HG02623 (cell line): ENCODE measurements around the gene RAPGEF1.
A peak's percentile ranks its signal among the peaks of the same experiment; 100 is the strongest.
"Not testable (repeated sequence)": the region's sequence is repeated elsewhere in the genome, so short reads cannot be mapped to it uniquely, and the experiment has no call there.

Experiments
- ATAC-seq: cut with Tn5 transposase; IDR thresholded peaks from one replicate; pipeline ENCODE4 v1.9.1; 2021; ENCODE audit warnings: moderate library complexity; ENCODE audit not compliant: unreplicated experiment

RAPGEF1 gene

DNA sequence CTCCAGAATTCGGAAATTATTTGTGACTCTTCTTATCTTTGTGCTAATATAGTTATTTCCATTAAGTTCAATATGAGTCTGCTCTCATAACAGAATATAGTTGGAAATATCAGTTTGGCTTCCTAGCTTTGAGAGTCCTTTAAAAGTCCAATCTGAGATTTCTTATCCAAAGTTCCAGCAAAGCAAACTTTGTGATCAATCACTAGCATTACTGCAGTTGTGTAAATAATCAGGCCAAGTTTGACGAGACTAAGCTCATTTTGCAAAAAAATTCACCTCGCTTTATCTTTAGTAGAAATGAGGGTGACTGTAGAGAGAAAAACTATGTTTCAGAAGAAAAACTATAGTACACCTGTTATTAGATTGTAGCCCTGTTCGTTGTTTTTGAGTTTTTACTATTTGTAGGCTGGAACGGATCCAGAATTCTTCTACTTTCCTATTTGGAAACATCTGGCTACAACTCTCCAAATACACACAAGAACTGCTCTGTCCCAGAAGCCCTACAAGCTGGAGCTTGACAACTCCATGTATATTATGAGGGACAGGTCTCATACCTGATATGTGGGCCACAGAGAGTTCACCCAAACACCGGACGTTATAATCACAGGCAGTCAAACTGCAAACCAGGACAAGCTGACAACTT is 47.8 kb downstream of the RAPGEF1 start:
- ATAC-seq, result no peak

DNA sequence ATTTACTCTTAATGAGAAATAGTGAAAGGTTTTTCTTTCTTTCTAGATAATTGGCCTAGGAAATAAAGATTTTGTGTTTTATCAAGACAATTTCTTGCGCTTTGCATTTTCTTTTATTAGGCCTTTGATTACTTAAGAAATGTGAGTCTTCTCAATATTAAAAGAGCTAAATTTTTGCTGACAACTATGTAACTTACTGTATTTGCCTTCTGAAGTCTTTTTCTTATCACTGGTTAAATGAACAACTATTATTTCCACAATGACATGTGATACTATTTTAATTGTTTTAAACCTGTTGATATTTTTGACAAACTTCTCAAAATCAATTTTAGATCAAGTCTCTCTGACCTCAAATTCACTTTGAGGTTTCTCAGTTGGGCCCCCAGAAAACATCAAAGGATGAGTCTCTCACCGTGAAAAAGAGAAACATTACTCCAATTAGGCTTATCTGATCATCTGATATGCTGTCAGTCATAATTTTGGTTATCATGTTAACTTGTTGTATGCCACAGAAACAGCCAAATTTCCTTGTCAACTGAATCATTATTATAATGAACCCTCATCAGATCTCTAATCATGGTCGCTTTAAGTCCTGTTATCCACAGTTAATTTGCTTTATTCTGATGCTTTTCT is 48.8 kb downstream of the RAPGEF1 start:
- ATAC-seq, result no peak

DNA sequence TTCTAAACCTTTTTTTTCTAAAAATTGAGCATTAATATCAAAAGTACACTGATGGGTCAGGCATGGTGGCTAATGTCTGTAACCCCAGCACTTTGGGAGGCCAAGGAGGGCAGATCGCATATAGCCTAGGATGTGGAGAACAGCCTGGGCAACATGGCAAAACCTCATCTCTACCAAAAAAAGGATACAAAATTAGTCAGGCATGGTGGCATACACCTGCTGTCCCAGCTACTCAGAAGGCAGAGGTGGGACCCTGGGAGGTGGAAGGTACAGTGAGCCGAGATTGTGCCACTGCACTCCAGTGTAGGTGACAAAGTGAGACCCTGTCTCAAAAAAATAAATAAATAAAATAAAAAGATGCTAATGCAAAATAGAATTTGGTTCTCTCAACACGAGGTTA is 49.4 kb downstream of the RAPGEF1 start:
- ATAC-seq, result no peak

DNA sequence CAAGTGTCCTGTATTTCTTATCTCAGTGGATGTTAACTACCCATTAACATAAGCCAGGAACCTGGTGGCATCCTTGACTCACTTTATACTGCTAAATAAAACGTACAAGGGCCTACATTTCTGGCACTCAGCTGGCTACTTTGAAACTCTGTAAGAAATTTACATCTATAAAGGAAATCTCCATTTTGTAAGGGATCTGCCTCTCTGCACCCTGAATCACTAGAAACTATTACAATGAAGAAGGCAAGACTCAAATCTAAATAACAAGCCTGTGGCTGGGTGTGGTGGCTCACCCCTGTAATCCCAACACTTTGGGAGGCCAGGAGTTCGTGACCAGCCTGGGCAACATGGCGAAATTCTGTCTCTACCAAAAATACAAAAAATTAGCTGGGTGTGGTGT is 51.5 kb downstream of the RAPGEF1 start:
- no peak for ATAC-seq

DNA sequence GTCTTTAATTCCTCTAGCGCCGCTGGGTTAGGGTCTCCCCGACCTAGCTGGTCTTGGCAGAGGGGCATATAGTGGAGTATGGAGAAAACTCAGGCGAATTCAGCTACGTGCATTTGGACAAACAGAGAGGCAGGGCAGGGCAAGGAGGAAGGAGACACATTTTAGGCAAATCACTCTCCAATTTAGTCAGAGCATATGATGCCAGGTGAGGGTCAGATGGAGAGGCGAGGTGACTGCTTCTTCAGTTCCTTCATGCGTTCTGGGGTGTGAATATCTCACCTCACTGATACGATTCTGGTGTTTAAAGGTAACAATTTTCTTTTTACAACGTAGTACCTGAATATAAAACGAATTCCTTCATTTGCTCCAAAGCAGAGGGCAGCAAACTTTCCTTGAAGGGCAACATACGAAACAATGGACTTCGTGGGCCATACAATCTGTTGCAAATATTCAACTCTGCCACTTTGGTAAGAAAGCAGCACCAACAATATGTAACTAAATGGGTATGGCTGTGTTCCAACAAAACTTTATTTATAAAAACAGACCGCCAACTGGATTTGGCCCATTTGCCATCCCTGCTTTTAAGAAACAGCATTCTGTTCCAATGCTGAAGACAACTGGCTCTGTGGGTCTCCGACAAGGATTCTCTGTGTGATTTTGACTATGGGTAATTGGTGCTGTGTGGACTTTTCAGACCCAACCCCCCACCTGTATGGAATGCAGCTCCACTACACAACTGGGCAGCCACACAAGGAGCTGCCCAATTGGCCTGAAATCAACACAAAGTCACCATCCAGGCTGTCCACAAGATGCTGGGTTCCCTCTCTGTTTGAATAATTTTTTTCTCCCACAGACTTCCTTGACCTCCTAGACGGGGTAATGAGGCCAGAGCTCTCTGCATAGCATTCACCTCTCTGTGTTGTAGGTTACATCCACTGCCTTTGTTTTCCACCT is 53.8 kb downstream of the RAPGEF1 start:
- ATAC-seq, result peak; percentile 61

DNA sequence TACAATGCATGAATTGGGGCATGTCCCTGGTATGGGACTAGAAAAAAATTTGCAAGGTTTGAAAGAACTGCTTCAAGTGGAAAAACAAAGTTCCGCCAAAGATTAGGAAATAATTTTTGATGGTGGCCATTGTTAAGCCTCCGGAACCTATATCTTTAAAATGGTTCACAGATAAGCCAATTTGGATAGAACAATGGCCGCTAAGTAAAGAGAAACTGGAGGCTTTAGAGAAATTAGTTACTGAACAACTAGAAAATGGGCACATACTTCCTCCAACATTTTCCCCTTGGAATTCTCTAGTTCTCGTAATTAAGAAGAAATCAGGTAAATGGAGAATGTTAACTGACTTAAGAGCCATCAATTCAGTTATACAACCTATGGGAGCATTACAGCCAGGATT is 56.8 kb downstream of the RAPGEF1 start:
- not testable (repeated sequence) for ATAC-seq

DNA sequence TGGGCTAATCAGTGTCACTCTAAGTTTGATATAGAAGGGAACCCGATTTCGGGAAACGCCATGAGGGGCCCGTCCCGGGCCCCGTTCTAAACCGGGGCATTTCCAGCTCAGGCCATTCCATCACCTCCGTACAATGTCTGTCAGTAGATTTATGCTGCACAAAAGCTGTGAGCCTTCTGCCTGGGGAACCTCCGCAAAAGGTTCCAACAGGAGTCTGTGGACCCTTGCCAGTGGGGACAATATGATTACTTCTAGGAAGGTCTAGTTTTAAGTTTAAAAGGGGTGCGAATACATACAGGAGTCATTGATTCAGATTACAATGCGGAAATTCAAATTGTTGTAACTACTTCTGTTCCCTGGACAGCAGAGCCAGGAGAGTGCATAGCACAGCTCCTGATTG is 57.6 kb downstream of the RAPGEF1 start:
- ATAC-seq, result no peak

DNA sequence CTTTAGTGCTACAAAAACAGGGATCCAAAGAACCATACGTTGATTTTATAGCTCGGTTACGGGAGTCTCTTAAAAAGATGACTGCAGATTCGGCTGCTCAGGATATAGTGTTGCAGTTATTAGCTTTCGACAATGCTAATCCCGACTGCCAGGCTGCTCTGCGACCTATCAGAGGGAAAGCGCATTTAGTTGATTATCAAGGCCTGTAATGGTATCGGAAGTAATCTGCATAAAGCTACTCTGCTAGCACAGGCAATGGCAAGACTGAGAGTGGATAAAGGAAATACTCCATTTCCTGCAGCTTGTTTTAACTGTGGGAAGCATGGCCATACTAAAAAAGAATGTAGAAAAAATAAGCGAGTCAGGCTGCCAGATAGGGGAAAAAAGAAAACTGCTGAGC is 58.0 kb downstream of the RAPGEF1 start:
- ATAC-seq, result not testable (repeated sequence)

DNA sequence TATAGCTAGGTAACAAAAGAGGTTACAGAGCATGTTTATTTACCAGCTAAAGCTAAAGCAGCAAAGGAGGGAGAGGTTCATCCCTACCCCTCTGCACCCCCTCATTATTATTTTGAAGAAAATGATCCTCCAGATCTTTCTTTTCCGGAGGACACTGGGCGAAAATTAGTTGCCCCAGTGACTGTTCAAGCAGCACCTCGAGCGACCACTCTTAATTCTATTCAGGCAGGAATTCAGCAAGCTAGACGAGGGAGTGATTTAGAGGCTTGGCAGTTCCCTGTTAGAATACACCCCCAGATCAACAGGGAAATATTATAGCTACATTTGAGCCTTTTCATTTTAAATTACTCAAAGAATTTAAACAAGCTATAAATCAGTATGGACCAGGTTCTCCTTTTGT is 58.8 kb downstream of the RAPGEF1 start:
- not testable (repeated sequence) for ATAC-seq

DNA sequence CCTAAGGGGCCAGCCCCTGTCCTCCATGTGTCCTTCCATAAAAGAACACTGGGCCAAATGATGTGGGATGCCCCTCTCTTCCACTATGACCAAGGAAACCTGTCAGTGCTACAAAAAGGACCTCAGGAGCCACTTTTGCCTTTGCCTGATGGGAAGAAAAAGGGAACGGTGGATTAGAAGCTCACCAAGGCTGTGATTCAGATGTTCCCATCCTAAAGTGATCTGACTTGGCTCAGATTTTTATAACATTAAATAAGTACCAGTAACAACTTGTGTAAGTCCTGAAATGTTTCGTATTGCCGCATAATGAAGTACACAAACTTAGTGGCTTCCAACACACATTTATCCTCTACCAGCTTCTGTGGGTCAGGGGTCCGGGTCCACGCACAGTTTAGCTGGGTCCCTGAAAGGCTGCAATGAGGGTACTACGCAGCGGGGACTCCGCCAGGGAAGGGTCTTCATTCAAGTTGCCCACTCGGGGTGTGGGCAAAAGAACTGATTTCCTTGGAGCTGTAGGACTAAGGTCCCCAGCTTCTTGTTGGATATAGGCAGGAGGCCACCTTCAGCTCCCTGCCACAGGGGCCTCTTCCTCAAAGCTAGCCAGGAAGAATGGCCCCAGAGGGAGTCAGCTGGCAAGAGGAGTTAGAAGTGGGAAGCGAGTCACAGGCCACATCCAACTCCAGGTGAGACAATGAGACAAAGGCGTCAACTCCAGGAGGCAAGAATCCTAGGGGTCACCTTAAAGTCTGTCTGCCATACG is 60.4 kb downstream of the RAPGEF1 start:
- ATAC-seq, result no peak

DNA sequence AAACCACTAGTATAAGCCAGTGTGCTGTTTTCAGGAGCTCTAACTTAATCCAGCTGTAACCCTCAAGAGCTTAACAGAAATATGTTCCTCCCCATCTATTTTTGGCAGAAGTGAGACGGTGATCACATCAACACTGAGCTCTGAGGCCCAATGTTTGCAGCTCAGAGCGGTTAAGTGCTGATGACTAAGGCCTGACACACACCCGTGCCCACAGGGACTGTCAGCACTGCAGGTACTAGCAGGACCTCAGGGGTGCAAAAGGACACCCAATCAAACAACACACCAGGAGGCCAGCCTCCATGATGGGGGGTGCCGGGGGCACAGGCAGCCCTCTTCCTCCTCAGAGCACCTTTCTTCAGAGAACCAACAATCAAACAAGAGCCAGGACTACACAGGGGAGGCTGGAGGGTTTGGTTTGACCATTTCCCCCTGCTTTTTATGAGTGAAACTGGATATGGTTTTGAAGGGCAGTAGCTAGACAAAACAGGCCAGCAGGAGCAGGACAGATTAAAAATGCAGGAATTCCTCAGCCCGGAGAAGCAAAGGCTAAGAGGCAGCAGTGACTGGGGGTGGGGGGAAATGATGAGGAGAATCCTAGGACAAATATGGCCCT is 61.3 kb downstream of the RAPGEF1 start:
- ATAC-seq, result peak; percentile 65

DNA sequence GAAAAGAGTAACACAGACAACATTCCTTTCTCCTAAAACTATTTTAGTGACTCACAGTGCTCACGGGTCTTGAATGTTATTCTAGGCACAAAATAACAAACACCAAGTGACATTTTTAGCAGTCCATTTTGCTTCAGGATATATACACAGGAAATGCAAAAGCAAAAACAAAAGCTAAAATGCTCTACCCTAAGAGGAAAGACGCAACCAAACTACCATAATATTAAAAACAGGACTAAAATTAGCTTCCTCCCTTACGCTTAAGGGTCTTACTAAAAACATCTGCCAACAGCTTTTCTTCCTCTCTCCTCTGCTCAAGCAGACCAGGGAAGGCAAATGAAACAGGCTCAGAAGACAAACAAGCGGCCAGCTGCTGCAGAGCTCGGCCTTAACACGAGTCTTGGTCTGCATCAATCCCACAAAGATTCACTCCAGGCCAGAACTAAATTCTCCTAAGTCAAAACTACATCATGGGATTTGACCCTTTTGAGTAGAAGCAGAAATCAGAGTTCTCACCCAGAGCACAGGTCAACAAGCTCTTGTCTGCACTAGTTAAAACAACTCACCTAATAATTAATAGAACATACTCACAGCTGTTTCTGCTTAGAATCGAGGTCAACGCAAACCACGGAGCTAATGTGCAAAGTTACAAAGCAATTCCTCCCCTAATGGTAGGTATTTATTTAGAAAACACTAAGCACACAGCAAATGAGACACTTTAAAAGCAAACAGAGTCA is 62.3 kb downstream of the RAPGEF1 start:
- ATAC-seq, result peak; percentile 42

DNA sequence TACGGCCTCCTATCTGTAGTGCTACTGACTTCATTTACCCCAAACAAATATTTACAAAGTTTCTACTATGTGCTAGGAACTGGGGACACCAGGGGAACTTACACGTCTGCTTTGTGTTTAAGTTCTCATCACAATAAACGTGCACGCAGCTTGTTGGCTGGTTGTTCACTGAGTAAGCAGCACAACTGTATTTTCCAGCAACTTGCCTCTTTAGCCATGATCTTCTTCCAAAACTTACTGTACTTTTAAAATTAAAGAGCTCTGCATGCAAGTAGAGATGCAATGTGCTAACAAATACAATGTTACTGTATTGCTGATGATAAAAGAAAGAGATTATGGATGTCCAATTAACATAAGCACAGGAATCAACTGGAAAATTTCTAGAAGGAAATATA is 62.8 kb downstream of the RAPGEF1 start:
- ATAC-seq, result no peak

DNA sequence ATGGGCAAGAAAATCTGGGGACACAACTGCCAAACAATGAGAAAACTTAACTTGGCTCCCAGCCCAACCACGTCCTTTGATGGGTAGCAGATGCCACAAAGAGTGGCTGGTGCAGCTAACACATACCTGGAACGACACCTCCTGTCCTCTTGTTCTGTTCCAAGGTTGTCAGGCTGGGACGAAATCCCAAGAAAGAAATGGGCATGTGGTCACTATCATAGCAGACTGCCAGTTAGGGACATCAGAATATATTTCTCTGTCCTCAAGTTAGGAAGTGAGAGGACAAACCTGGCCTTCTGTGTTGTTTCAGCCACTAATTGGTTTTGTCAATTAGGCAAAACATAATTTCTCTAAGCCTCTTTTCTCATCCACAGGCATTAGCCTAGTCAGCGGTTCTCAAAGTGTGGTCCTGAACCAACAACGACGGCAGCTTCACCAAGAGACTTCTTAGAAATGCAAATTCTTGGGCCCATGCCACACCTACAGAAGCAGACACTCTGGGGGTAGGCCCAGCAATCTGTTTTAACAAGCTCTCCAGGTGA is 63.4 kb downstream of the RAPGEF1 start:
- ATAC-seq, result no peak

DNA sequence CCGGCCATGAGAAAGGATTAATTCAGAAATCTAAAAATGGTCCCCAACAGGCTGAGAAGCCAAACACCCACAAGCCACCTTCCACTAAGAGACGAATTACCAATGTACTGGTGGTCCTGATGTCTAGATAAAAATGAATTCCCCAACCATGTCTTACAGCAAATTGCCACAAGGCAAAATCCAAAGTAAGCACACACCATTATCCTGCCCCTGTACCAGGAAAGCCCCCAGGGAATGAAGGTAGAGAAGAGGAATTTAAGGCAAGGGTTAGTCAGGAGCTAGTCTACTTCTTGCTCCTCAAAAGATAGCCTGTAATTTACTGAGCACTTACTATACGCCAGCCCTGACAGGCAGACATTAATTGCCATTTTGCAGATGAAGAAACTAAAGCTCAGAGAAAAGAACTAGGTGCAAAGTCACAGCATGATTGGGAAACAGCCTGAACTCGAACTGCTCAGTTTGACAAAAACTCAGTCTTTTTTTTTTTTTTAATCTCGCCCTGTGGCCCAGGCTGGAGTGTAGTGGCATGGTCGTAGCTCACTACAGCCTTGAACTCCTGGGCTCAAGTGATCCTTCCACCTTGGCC is 64.3 kb downstream of the RAPGEF1 start:
- ATAC-seq, result no peak

DNA sequence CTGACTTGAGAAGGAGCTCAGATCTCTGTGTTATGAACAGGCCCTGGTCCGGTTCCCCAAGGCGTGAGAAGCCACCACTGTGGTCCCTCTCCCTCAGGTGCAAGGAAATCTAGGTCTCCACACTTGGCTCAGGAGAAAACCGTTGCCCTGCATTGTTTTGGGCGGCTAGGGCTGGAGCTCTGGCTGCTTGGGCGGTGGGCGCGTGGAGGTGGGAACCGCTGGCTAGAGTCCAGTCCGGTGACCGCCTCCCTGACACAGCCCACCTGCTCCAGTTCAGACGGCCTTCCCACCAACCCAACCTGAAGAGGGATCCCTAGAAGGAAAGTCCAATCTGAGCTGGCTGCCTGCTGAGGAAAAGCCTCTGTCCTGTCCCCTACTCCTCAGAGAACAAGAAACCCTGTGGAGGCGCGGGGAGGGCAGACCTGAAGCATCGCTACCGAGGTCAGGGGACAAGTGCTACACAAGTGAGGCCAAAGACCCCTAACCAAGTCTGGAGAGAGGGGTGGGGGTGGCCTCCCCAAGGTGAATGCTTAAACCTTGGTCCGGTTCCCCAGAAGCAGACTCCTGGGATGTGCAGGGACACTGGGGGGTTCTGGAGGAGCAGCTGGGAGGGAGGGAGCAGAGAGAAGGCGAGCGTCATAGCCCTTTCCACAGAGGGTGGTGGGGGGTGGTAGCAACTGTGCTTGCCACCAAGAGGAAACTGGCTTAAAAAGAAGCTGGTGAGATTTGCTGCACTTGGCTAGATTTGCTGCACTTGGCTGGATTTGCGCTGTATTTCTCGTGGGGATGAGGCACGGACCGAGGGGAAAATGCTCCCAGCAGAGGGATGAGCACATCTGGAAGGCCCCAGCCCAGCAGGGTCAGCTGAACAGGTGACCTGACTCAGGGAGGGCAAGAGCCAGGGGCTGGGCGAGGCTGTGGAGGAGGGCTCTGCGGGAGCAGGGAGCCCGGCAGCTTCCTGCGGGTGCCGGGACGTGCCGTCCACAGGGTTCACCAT is 65.2 kb downstream of the RAPGEF1 start:
- no peak for ATAC-seq

DNA sequence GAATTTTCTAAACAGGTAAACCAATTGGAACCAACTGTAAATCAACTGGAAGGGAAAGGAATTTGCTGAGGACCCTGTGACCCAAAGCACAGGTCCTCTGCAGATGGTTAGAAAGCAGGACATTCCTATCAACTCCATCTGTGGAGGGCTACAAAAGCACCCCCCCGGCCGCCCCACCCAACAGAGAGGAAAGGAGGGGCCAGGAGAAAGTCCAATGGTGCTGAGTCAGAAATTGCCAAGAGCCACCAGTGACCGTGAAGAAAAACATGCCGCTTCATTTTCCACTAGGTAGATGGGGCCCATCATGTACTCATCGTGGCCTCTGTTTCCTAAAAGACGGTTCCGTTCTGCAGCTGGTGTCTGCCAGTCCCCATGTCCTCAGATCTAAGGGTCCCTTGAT is 66.3 kb downstream of the RAPGEF1 start:
- no peak for ATAC-seq

DNA sequence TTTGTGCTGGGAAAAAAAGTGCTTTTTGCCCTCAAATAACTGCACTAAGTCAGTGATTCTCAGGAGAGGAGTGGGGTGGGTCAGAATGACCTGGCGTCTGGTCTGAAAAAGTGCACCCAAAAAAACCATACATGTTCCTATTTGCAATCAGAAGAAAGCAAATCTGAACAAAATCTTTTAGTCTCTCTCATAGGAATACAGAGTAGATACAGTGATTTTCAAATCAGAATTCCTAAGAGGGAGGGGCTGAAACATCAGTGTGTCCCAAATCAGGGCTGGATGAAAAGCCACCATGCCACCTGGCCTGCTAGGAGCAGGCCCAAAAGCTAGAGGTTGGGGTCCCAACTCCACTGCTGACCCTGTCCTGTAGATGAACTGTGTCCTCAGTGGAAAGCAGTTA is 66.8 kb downstream of the RAPGEF1 start:
- ATAC-seq, result no peak
